HEK293 (cell line): ENCODE measurements around the gene CALHM3.

Source experiments
- CTCF ChIP-seq: fragments of 450-650 bp; formaldehyde crosslinking; IDR thresholded peaks from 2 replicates; pipeline ENCODE4 v1.5.1; 2016; ENCODE audit warnings: missing biosample characterization, missing genetic modification characterization
- ZNF350 ChIP-seq: fragments of 450-650 bp; formaldehyde crosslinking; IDR thresholded peaks from 2 replicates; pipeline ENCODE4 v1.5.0; 2017; ENCODE audit warnings: missing biosample characterization, mild to moderate bottlenecking, missing genetic modification characterization
- ZNF600 ChIP-seq: fragments of 450-650 bp; formaldehyde crosslinking; IDR thresholded peaks from 2 replicates; pipeline ENCODE4 v1.5.1; 2016; ENCODE audit warnings: missing biosample characterization, missing genetic modification characterization
- TF ChIP-seq, protein P1 (sequence below): fragments of 450-650 bp; formaldehyde crosslinking; IDR thresholded peaks from 2 replicates; pipeline ENCODE4 v1.5.1; 2016; ENCODE audit warnings: missing biosample characterization, missing genetic modification characterization
- TF ChIP-seq, protein P2 (sequence below): fragments of 450-650 bp; formaldehyde crosslinking; IDR thresholded peaks from 2 replicates; pipeline ENCODE4 v1.5.1; 2017; ENCODE audit warnings: missing biosample characterization, mild to moderate bottlenecking, missing genetic modification characterization, moderate library complexity

DNA sequence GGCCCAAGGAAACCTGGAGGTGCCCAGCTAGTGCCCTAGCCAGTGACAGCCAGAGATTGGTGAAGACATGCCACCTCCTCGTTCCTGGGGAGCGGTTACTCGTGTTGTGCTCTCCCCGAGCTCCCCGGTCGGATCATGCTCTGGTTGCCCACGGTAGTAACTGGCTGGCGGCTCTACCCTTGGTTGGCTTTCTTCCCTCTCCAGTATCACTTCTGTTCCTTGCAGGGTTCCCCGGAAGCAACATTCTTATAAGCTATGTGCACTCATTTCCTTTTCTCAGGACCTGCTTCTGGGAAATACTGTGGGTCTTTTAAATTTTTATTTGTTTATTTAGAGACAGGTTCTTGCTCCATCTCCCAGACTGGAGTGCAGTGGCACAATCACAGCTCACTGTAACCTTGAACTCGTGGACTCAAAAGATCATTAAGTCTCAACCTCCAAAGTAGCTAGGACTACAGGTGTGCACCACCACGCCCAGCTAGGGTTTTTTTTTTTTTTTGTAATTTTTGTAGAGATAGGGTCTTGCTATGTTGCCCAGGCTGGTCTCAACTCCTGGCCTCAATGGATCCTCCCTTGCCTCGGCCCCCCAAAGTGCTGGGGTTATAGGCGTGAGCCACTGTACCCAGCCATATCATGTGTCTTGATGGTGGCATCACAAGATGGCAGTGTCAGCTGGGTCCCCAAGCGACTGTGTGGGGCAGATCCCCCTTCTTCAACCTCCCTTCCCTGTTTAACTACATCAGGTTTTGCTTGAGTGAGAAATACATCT, 13.4 kb downstream of the CALHM3 start:
- no peak for TF ChIP-seq CTCF (tag by site-specific recombination)
- TF ChIP-seq, protein P1, sequence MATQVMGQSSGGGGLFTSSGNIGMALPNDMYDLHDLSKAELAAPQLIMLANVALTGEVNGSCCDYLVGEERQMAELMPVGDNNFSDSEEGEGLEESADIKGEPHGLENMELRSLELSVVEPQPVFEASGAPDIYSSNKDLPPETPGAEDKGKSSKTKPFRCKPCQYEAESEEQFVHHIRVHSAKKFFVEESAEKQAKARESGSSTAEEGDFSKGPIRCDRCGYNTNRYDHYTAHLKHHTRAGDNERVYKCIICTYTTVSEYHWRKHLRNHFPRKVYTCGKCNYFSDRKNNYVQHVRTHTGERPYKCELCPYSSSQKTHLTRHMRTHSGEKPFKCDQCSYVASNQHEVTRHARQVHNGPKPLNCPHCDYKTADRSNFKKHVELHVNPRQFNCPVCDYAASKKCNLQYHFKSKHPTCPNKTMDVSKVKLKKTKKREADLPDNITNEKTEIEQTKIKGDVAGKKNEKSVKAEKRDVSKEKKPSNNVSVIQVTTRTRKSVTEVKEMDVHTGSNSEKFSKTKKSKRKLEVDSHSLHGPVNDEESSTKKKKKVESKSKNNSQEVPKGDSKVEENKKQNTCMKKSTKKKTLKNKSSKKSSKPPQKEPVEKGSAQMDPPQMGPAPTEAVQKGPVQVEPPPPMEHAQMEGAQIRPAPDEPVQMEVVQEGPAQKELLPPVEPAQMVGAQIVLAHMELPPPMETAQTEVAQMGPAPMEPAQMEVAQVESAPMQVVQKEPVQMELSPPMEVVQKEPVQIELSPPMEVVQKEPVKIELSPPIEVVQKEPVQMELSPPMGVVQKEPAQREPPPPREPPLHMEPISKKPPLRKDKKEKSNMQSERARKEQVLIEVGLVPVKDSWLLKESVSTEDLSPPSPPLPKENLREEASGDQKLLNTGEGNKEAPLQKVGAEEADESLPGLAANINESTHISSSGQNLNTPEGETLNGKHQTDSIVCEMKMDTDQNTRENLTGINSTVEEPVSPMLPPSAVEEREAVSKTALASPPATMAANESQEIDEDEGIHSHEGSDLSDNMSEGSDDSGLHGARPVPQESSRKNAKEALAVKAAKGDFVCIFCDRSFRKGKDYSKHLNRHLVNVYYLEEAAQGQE (tag by site-specific recombination), result no peak
- TF ChIP-seq, protein P2, sequence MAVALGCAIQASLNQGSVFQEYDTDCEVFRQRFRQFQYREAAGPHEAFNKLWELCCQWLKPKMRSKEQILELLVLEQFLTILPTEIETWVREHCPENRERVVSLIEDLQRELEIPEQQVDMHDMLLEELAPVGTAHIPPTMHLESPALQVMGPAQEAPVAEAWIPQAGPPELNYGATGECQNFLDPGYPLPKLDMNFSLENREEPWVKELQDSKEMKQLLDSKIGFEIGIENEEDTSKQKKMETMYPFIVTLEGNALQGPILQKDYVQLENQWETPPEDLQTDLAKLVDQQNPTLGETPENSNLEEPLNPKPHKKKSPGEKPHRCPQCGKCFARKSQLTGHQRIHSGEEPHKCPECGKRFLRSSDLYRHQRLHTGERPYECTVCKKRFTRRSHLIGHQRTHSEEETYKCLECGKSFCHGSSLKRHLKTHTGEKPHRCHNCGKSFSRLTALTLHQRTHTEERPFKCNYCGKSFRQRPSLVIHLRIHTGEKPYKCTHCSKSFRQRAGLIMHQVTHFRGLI, result no peak
- no peak for TF ChIP-seq ZNF350 (tag by site-specific recombination)
- no peak for TF ChIP-seq ZNF600 (tag by site-specific recombination)
